ENCODE data around the gene FAM237A.

Gene FAM237A

GRCh38 chr2:206642075-206643025, at the start of gene FAM237A:
FAM237A (plus strand) TSS chr2:206642487; CDS start chr2:206644237, 1,750 bp downstream.
- DNase-seq, result peak; percentile 44

GRCh38 chr2:206597717-206598218, 44.5 kb upstream of the FAM237A start:
- no peak for DNase-seq

GRCh38 chr2:206603243-206603642, 39.0 kb upstream of the FAM237A start:
- DNase-seq, result no peak

- DNase-seq, result no peak
Observed at GRCh38 chr2:206610451-206610850, 31.8 kb upstream of the FAM237A start.

- DNase-seq, result no peak
Observed at GRCh38 chr2:206611191-206611590, 31.1 kb upstream of the FAM237A start.

- DNase-seq, result no peak
Observed at GRCh38 chr2:206611736-206612135, 30.6 kb upstream of the FAM237A start.

GRCh38 chr2:206614811-206615210, 27.5 kb upstream of the FAM237A start:
- no peak for DNase-seq

GRCh38 chr2:206615417-206616089, 26.7 kb upstream of the FAM237A start:
- DNase-seq, result no peak

- no peak for DNase-seq
Observed at GRCh38 chr2:206616151-206616550, 26.1 kb upstream of the FAM237A start.

GRCh38 chr2:206619011-206619410, 23.3 kb upstream of the FAM237A start:
- DNase-seq, result no peak

- DNase-seq, result no peak
Observed at GRCh38 chr2:206626108-206626507, 16.2 kb upstream of the FAM237A start.

- no peak for DNase-seq
Observed at GRCh38 chr2:206627632-206628031, 14.7 kb upstream of the FAM237A start.

- no peak for DNase-seq
Observed at GRCh38 chr2:206631340-206631739, 10.9 kb upstream of the FAM237A start.

GRCh38 chr2:206635015-206635414, 7.3 kb upstream of the FAM237A start:
- DNase-seq, result no peak

GRCh38 chr2:206639636-206640035, 2.7 kb upstream of the FAM237A start:
- no peak for DNase-seq

GRCh38 chr2:206641226-206641625, 1.1 kb upstream of the FAM237A start:
- no peak for DNase-seq

GRCh38 chr2:206647985-206648384, 5.7 kb downstream of the FAM237A start:
- no peak for DNase-seq

- no peak for DNase-seq
Observed at GRCh38 chr2:206657087-206657486, 14.8 kb downstream of the FAM237A start.

- DNase-seq, result no peak
Observed at GRCh38 chr2:206665251-206665650, 23.0 kb downstream of the FAM237A start.

- DNase-seq, result no peak
Observed at GRCh38 chr2:206670531-206671319, 28.4 kb downstream of the FAM237A start.

GRCh38 chr2:206683546-206683945, 41.3 kb downstream of the FAM237A start:
- DNase-seq, result no peak

GRCh38 chr2:206688453-206688852, 46.2 kb downstream of the FAM237A start:
- no peak for DNase-seq

GRCh38 chr2:206688990-206689389, 46.7 kb downstream of the FAM237A start:
- DNase-seq, result no peak

Data from suppressor macrophage treated with lipopolysaccharide for 4 hours (primary cell).